GM12878 (cell line): ENCODE data around the gene RAD51B.

Experiments used
- BACH1 ChIP-seq: fragments of 450-650 bp; IDR thresholded peaks from 2 replicates; pipeline ENCODE4 v1.6.1; 2017; ENCODE audit warnings: mild to moderate bottlenecking, borderline replicate concordance
- CTCF ChIP-seq, 3 experiments: IDR thresholded peaks in 2 of 3; conservative IDR thresholded peaks in 1 of 3; 2 replicates each; pipeline ENCODE4 v1.5.1; 2011; ENCODE audit warnings: low read depth in 3 of 3, low read length in 3 of 3, mild to moderate bottlenecking in 3 of 3, control low read depth in 2 of 3, moderate library complexity in 2 of 3, inconsistent platforms in 1 of 3, mixed read lengths in 1 of 3; ENCODE audit not compliant: control insufficient read depth in 2 of 3, insufficient read depth in 1 of 3; ENCODE audit errors: extremely low read depth in 1 of 3
- MTA2 ChIP-seq: fragments of 450-650 bp; IDR thresholded peaks from 2 replicates; pipeline ENCODE4 v1.6.1; 2016; ENCODE audit warnings: low read depth, mild to moderate bottlenecking, moderate library complexity
- RB1 ChIP-seq: fragments of 450-650 bp; formaldehyde crosslinking; IDR thresholded peaks from 2 replicates; pipeline ENCODE4 v1.6.1; 2017; ENCODE audit warnings: mild to moderate bottlenecking, borderline replicate concordance
- SREBF1 ChIP-seq: IDR thresholded peaks from 2 replicates; pipeline ENCODE4 v1.6.1; 2012; ENCODE audit warnings: mild to moderate bottlenecking, low read length
- ZNF274 ChIP-seq: IDR thresholded peaks from one replicate; pipeline ENCODE4 v1.8.0; 2011; ENCODE audit not compliant: insufficient read length, insufficient read depth

- TF ChIP-seq RB1: no peak
- TF ChIP-seq ZNF274: no peak
- TF ChIP-seq SREBF1: no peak
- no peak for TF ChIP-seq MTA2
- TF ChIP-seq BACH1: no peak
- TF ChIP-seq CTCF (IDR thresholded peaks at IDR 0.05 in 2 of 3, conservative IDR thresholded peaks at IDR 0.05 in 1 of 3; ENCODE audit: control insufficient read depth in 2 of 3, extremely low read depth in 1 of 3, insufficient read depth in 1 of 3, low read depth in 3 of 3, low read length in 3 of 3): no peak
Measured at GRCh38 chr14:68421116-68421515, 601.5 kb downstream of the RAD51B start.
